Measurements from ENCODE around the gene KAZN. TPM values are rescaled to one million over a fixed set of nuclear protein-coding genes. Genes with fewer than 3 reads are reported as not detected.

The KAZN gene
- total RNA-seq, 1 donor from 2014 or later, result 5.7 TPM

DNA sequence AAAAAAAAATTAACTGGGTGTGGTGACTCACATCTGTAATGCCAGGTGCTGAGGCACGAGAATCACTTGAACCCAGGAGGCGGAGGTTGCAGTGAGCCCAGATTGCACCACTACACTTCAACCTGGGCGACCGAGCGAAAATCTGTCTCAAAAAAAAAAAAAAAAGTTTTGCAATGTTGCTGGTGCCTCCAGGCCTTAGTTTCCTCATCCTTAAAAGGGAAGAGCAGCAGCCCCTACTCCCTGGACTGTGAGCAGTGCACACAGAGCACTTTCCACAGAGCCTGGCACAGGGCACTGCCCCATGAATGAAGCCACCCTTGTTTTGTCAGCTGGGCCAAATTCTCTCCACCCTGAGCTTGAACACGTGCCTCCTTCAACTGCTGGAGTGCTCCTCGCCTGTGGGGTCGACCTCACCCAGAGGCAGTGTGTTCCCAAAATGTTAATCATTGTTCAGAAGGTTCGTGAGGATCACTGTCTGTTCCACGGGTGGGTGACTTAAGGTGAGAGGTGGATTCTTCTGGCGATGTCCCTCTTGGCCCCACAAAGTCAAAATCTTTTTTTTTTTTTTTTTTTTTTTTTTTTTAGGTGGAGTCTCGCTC, 402.9 kb downstream of the KAZN start:
- DNase-seq (ENCODE audit: low read depth), result no peak
- no peak overlapping the region for H3K4me3 ChIP-seq (ENCODE audit: low read depth, low read length)

DNA sequence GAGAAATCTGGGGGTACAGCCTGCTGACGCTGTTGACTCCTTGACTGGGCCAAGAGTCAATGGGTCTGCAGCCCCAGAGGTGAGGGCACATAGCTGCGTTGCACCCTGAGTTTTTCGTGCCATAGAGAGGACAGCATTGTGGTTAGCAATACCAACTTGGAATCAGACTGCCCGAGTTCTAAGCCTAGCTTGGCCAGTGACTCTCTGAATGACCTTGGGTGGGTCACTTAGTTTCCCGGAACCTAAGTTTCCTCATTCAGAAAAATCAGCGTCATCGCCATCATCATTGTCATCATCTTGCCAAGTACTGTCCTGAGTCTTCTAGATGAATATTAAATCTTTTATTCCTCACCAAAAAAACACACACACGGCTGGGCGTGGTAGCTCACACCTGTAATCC, 403.8 kb downstream of the KAZN start:
- TF ChIP-seq, protein P1, sequence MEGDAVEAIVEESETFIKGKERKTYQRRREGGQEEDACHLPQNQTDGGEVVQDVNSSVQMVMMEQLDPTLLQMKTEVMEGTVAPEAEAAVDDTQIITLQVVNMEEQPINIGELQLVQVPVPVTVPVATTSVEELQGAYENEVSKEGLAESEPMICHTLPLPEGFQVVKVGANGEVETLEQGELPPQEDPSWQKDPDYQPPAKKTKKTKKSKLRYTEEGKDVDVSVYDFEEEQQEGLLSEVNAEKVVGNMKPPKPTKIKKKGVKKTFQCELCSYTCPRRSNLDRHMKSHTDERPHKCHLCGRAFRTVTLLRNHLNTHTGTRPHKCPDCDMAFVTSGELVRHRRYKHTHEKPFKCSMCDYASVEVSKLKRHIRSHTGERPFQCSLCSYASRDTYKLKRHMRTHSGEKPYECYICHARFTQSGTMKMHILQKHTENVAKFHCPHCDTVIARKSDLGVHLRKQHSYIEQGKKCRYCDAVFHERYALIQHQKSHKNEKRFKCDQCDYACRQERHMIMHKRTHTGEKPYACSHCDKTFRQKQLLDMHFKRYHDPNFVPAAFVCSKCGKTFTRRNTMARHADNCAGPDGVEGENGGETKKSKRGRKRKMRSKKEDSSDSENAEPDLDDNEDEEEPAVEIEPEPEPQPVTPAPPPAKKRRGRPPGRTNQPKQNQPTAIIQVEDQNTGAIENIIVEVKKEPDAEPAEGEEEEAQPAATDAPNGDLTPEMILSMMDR (conservative IDR thresholded peaks at IDR 0.05; ENCODE audit: low read depth, low read length), result no peak
- H3K4me3 ChIP-seq (ENCODE audit: low read depth, low read length), result no peak overlapping the region
- DNase-seq (ENCODE audit: low read depth), result no peak

More for the DNA sequence above, 402.9 kb downstream of the KAZN start:
- TF ChIP-seq, protein P1 (conservative IDR thresholded peaks at IDR 0.05; ENCODE audit: low read depth, low read length), result no peak

DNA sequence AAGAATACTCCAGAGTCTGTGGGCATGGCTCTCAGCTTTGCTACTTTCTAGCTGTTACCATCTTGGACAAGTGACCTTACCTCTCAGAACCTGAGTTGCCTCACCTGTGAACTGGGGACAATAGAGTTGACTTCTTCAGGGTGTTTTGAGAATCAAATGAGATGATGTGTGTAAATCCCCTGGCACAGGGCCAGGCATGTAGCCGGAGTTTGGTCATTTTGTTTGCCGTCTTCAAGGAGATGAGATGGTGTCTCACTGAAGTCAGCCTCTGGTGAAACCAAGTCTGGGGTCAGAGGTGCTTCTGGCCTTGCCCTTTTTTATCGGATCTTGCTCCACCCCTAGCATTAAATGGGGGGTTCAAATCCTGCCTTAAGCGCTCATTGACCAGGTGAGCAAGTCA, 405.9 kb downstream of the KAZN start:
- H3K4me3 ChIP-seq (ENCODE audit: low read depth, low read length), result no peak overlapping the region
- DNase-seq (ENCODE audit: low read depth), result no peak
- TF ChIP-seq, protein P1 (conservative IDR thresholded peaks at IDR 0.05; ENCODE audit: low read depth, low read length), result no peak

DNA sequence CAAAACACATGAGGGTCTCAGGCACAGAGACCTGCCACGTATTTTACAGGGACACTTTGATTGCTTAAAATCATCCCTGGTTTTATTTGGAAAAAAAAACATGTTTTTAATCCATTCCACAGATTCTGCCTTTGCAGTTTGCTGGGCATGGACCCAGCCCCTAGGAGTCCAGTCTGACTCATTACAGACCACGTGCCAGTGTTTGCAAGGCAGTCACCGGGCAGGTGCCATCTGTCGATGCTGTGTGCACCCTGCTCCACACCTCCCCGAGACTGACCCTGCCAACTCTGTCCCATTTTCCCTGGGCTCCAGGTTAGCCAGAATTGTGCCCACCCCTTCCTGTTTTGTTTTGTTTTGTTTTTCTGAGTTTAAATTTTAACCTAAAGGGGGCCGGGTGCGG, 406.6 kb downstream of the KAZN start:
- TF ChIP-seq, protein P1 (conservative IDR thresholded peaks at IDR 0.05; ENCODE audit: low read depth, low read length), result no peak
- no peak overlapping the region for H3K4me3 ChIP-seq (ENCODE audit: low read depth, low read length)
- DNase-seq (ENCODE audit: low read depth), result no peak

DNA sequence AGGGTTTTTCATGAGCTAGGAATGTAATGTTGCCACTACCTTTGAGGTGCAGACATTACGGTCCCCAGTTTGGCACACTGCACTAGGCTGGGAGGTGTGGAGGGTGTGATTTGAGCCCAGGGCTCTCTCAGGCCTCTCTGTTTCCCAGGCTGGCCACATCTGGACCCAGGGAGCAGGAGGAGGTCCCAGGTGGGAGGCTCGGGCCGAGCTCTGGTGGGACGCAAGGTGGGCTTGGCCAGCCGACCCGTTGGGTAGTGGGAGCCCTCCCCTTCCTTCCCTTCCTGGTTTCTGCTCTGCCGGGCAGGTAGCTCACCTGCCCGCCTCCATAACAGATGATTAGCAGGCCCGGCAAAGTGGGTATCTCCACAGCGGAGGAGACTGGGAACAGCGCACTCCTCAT, 408.9 kb downstream of the KAZN start:
- no peak for DNase-seq (ENCODE audit: low read depth)
- TF ChIP-seq, protein P1 (conservative IDR thresholded peaks at IDR 0.05; ENCODE audit: low read depth, low read length), result no peak
- H3K4me3 ChIP-seq (ENCODE audit: low read depth, low read length), result no peak overlapping the region

DNA sequence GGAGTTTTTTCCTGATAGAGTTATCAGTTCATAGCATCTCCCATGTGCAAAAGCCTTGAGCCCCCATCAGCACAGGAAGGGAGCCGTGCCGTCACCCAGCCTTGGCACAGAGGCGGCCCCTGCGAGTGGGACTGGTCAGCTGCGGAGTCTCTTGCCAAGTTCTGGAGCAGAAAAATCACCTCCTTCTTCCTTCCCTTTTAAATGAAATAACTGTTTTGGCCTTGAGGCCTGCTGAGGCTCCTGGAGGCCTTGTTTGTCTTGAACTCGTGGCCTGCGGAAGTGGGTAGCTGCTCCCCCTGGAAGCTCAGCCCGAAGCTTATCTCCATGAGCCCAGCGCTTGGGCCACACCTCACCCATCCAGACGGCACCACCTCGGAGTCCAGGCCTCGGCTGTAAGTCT, 409.4 kb downstream of the KAZN start:
- no peak overlapping the region for H3K4me3 ChIP-seq (ENCODE audit: low read depth, low read length)
- TF ChIP-seq, protein P1 (conservative IDR thresholded peaks at IDR 0.05; ENCODE audit: low read depth, low read length), result no peak
- DNase-seq (ENCODE audit: low read depth), result no peak

All from epithelial cell of proximal tubule (primary cell).